ENCODE measurements around the gene SUGCT. TPM values are rescaled to one million over a fixed set of nuclear protein-coding genes. Genes with fewer than 3 reads are reported as not detected.

The SUGCT gene
- total and polyA plus RNA-seq, 2 of the 8 experiments (the other 6 are each of a cell fraction or from before 2014, with no cell fraction given) = 2.8 to 5.4 TPM

GRCh38 chr7:40223451-40224127 is 88.8 kb downstream of the SUGCT start:
- H2BK15ac ChIP-seq (ENCODE audit: low read length) = no peak overlapping the region
- ChIA-PET POLR2A (ENCODE audit: partially characterized antibody) (no interaction called here), CTCF (ENCODE audit: partially characterized antibody) (interaction anchor here (1.0 kb wide), 1 partner anchor 9 kb away, joined by 4 read pairs; no protein-coding TSS in a partner anchor)
- no peak overlapping the region for H2BK120ac ChIP-seq (replicated peaks; ENCODE audit: low read depth, low read length)
- H2AFZ ChIP-seq (ENCODE audit: low read length) = no peak overlapping the region
- no peak overlapping the region for H3K14ac ChIP-seq (ENCODE audit: insufficient read length)
- DNase-seq (ENCODE audit: low read depth in 1 of 2, low spot score in 2 of 2) = no peak
- no peak overlapping the region for H3K4ac ChIP-seq (replicated peaks; ENCODE audit: insufficient read length, low read depth, low read length)
- H3K23me2 ChIP-seq (ENCODE audit: low read depth, low read length) = no peaks in the 10 kb centered on the region
- no peaks in the 10 kb centered on the region for H3K27me3 ChIP-seq (replicated peaks in 1 of 4; ENCODE audit: control insufficient read depth in 3 of 4, extremely low read depth in 1 of 4, insufficient read depth in 3 of 4, low read length in 3 of 4)
- H4K8ac ChIP-seq (ENCODE audit: extremely low read depth, insufficient read depth, low read length) = no peak overlapping the region
- H4K20me1 ChIP-seq (replicated peaks in 1 of 2; ENCODE audit: control insufficient read depth in 1 of 2, insufficient read depth in 2 of 2, low read length in 2 of 2) = no peaks in the 10 kb centered on the region
- H2BK5ac ChIP-seq (ENCODE audit: low read depth, low read length) = no peak overlapping the region
- no peak overlapping the region for H2BK20ac ChIP-seq (ENCODE audit: low read length)
- no peak overlapping the region for H3K27ac ChIP-seq (ENCODE audit: low read depth, low read length)
- H3K4me3 ChIP-seq (ENCODE audit: extremely low read depth in 1 of 4, insufficient read depth in 2 of 4, low read depth in 3 of 4, low read length in 4 of 4) = no peak overlapping the region
- H3K23ac ChIP-seq (ENCODE audit: insufficient read length) = no peak overlapping the region
- H3K4me2 ChIP-seq (ENCODE audit: insufficient read depth in 1 of 2, low read depth in 2 of 2, low read length in 2 of 2) = no peak overlapping the region
- WGBS, 2 experiments (ENCODE audit: extremely low coverage in 1 of 2, insufficient coverage in 1 of 2, insufficient read length in 1 of 2, insufficient replicate concordance in 2 of 2, low coverage in 1 of 2, low lambda C conversion rate in 2 of 2, missing lambda C conversion rate in 1 of 2) = 87% methylated on average over 2 of the region's 2 CpGs; no CpG with 5 or more reads in 1 of the 2 experiments
- FAIRE-seq = no peak
- H2BK12ac ChIP-seq (ENCODE audit: low read depth, low read length) = no peak overlapping the region
- no peaks in the 10 kb centered on the region for H3K79me1 ChIP-seq (ENCODE audit: low read depth, low read length)
- H4K5ac ChIP-seq (ENCODE audit: insufficient read length, low read depth, low read length) = no peak overlapping the region
- no peak overlapping the region for H3K18ac ChIP-seq (ENCODE audit: extremely low read depth, low read length)
- H3K79me2 ChIP-seq (ENCODE audit: control insufficient read depth in 1 of 2, insufficient read depth in 2 of 2, low read length in 2 of 2) = no peaks in the 10 kb centered on the region
- no peak overlapping the region for H2AK5ac ChIP-seq (ENCODE audit: low read depth, low read length)
- no peaks in the 10 kb centered on the region for H3K4me1 ChIP-seq (replicated peaks in 1 of 4; ENCODE audit: control insufficient read depth in 3 of 4, insufficient read depth in 4 of 4, low read length in 3 of 4)
- no peak overlapping the region for H3K56ac ChIP-seq (replicated peaks; ENCODE audit: insufficient read length, low read depth, low read length)
- H3K9ac ChIP-seq (replicated peaks in 1 of 4; ENCODE audit: extremely low read depth in 1 of 4, low read depth in 3 of 4, low read length in 3 of 4) = no peak overlapping the region
- no peaks in the 10 kb centered on the region for H3K9me3 ChIP-seq (ENCODE audit: insufficient read depth in 2 of 2, low read depth in 1 of 2, low read length in 1 of 2)
- H3K36me3 ChIP-seq (ENCODE audit: control insufficient read depth in 2 of 4, insufficient read depth in 4 of 4, low read length in 3 of 4) = no peaks in the 10 kb centered on the region
- no peak overlapping the region for H4K91ac ChIP-seq (replicated peaks; ENCODE audit: insufficient read length, low read length)
- TF ChIP-seq CHD2 (IDR thresholded peaks at IDR 0.05; ENCODE audit: low read length) (no peak), ASH2L (IDR thresholded peaks at IDR 0.05; ENCODE audit: low read length) (no peak), NANOG (IDR thresholded peaks at IDR 0.05; ENCODE audit: insufficient read depth, low read depth, low read length, poor library complexity, severe bottlenecking) (no peak), CEBPB (IDR thresholded peaks at IDR 0.05; ENCODE audit: low read depth, low read length) (no peak), EP300 (IDR thresholded peaks at IDR 0.05; ENCODE audit: borderline replicate concordance in 1 of 2, low read depth in 2 of 2, low read length in 2 of 2) (no peak), TEAD4 (IDR thresholded peaks at IDR 0.05; ENCODE audit: low read depth, low read length) (no peak), JUN (IDR thresholded peaks at IDR 0.05; ENCODE audit: low read depth, low read length) (no peak), SRF (IDR thresholded peaks at IDR 0.05; ENCODE audit: low read depth, low read length) (no peak)
- TF ChIP-seq, protein P1, sequence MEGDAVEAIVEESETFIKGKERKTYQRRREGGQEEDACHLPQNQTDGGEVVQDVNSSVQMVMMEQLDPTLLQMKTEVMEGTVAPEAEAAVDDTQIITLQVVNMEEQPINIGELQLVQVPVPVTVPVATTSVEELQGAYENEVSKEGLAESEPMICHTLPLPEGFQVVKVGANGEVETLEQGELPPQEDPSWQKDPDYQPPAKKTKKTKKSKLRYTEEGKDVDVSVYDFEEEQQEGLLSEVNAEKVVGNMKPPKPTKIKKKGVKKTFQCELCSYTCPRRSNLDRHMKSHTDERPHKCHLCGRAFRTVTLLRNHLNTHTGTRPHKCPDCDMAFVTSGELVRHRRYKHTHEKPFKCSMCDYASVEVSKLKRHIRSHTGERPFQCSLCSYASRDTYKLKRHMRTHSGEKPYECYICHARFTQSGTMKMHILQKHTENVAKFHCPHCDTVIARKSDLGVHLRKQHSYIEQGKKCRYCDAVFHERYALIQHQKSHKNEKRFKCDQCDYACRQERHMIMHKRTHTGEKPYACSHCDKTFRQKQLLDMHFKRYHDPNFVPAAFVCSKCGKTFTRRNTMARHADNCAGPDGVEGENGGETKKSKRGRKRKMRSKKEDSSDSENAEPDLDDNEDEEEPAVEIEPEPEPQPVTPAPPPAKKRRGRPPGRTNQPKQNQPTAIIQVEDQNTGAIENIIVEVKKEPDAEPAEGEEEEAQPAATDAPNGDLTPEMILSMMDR (IDR thresholded peaks at IDR 0.05; ENCODE audit: control extremely low read depth in 1 of 3, insufficient read depth in 1 of 3, low read depth in 1 of 3, low read length in 3 of 3) = no peak
- TF ChIP-seq, protein P2, sequence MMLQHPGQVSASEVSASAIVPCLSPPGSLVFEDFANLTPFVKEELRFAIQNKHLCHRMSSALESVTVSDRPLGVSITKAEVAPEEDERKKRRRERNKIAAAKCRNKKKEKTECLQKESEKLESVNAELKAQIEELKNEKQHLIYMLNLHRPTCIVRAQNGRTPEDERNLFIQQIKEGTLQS (IDR thresholded peaks at IDR 0.05; ENCODE audit: insufficient read depth, low read depth, low read length) = no peak
